Measurements from ENCODE around the gene BEND6. TPM values are rescaled to one million over a fixed set of nuclear protein-coding genes. Genes with fewer than 3 reads are reported as not detected.

BEND6 gene
- total and polyA plus RNA-seq, 12 donors: 0.07 to 1.8 (median 0.36) TPM

- no peak for ATAC-seq
- Histone ChIP-seq H3K4me1 (no peaks in the 10 kb centered on the region), H3K4me3 (no peak overlapping the region), H3K27me3 (no peaks in the 10 kb centered on the region), H3K27ac (no peak overlapping the region), H3K9me3 (peaks cover 0 to 32% (median 16%) of the 10 kb centered on the region in 11 donors), H3K36me3 (no peaks in the 10 kb centered on the region)
- 92 to 100% methylated on average over 1 of the region's 1 CpG for WGBS, 2 donors
- no peak for TF ChIP-seq CTCF (IDR thresholded peaks at IDR 0.05)
- no peak for DNase-seq
- intact Hi-C loops (cut with DNase I): no loop called here
These were observed 22.3 kb downstream of the BEND6 start for GRCh38 chr6:56977192-56977591.

GRCh38 chr6:56978530-56978929 lies 23.6 kb downstream of the BEND6 start:
- intact Hi-C loops (cut with DNase I): no loop called here
- H3K27ac ChIP-seq: no peak overlapping the region
- DNase-seq: no peak
- H3K36me3 ChIP-seq: no peaks in the 10 kb centered on the region
- peaks cover 0 to 32% (median 16%) of the 10 kb centered on the region in 11 donors for H3K9me3 ChIP-seq
- 94 to 95% methylated on average over 1 of the region's 1 CpG for WGBS, 2 donors
- ATAC-seq: no peak
- H3K27me3 ChIP-seq: peaks cover 0 to 3% (median 0%) of the 10 kb centered on the region in 7 donors
- no peaks in the 10 kb centered on the region for H3K4me1 ChIP-seq
- H3K4me3 ChIP-seq: no peak overlapping the region
- no peak for TF ChIP-seq CTCF (IDR thresholded peaks at IDR 0.05)

GRCh38 chr6:56984361-56984760 lies 29.5 kb downstream of the BEND6 start:
- H3K9me3 ChIP-seq: no peaks in the 10 kb centered on the region
- peaks cover 0 to 8% (median 0%) of the 10 kb centered on the region in 7 donors for H3K27me3 ChIP-seq
- no peaks in the 10 kb centered on the region for H3K36me3 ChIP-seq
- 75 to 87% methylated on average over 5 of the region's 5 CpGs for WGBS, 2 donors
- H3K27ac ChIP-seq: no peak overlapping the region
- TF ChIP-seq CTCF (IDR thresholded peaks at IDR 0.05): no peak
- no peak for ATAC-seq
- no peaks in the 10 kb centered on the region for H3K4me1 ChIP-seq
- no peak overlapping the region for H3K4me3 ChIP-seq
- no peak for DNase-seq
- intact Hi-C loops (cut with DNase I): no loop called here

GRCh38 chr6:56984884-56985283 lies 30.0 kb downstream of the BEND6 start:
- Histone ChIP-seq H3K4me1 (no peaks in the 10 kb centered on the region), H3K9me3 (no peaks in the 10 kb centered on the region), H3K36me3 (no peaks in the 10 kb centered on the region), H3K27ac (no peak overlapping the region), H3K27me3 (peaks cover 0 to 8% (median 0%) of the 10 kb centered on the region in 7 donors), H3K4me3 (no peak overlapping the region)
- WGBS, 2 donors: 93 to 97% methylated on average over 2 of the region's 2 CpGs
- TF ChIP-seq CTCF (IDR thresholded peaks at IDR 0.05): no peak
- DNase-seq (no peak), ATAC-seq (no peak)
- intact Hi-C loops (cut with DNase I): no loop called here

Data from heart right ventricle (tissue), 16 donors.